Left ventricle myocardium superior (tissue), 1 donor: Measurements from ENCODE around the gene RHOB. TPM values are rescaled to one million over a fixed set of nuclear protein-coding genes. Genes with fewer than 3 reads are reported as not detected.
"Not testable (repeated sequence)": the region's sequence is repeated elsewhere in the genome, so short reads cannot be mapped to it uniquely, and the experiment has no call there.

Experiments used
- ATAC-seq: fragments of 200-7000 bp; cut with Tn5 transposase; one replicate; pipeline ENCODE4 v1.9.1; 2020; ENCODE audit warnings: mild to moderate bottlenecking, moderate library complexity
- DNase-seq: peaks from one replicate; pipeline ENCODE4 v3.0.0-alpha.2; 2020
- intact Hi-C: fragments of 100-400 bp; cut with micrococcal nuclease; formaldehyde crosslinking; loops from one replicate; pipeline ENCODE4 v1.11.0; 2022
- total RNA-seq: library from RNA; stranded (reverse); fragmentation: NEBNext Ultra II Directional; extraction: Animal tissue kit (Norgen Biotek cat#: 25700); gene quantifications from one replicate; pipeline ENCODE4 v1.2.1, GENCODE V29; 2021
- donor health status: DM: no; HTN: yes; CAD: no; lungs with severe emphysema.

RHOB gene
- total RNA-seq, 1 donor from 2014 or later = 182 TPM

- DNase-seq (no peak), ATAC-seq (no peak)
- intact Hi-C loops = no loop called here
Measured at GRCh38 chr2:20433946-20434553, 12.8 kb upstream of the RHOB start.

- no peak for ATAC-seq
- intact Hi-C loops = no loop called here
- DNase-seq = no peak
Measured at GRCh38 chr2:20434588-20435294, 12.1 kb upstream of the RHOB start.

GRCh38 chr2:20435456-20435855 lies 11.4 kb upstream of the RHOB start:
- intact Hi-C loops, ATAC-seq: not testable (repeated sequence)

GRCh38 chr2:20436716-20437470 lies 10.0 kb upstream of the RHOB start:
- ATAC-seq (no peak), DNase-seq (no peak)
- intact Hi-C loops = no loop called here

More at GRCh38 chr2:20435456-20435855, 11.4 kb upstream of the RHOB start:
- DNase-seq = not testable (repeated sequence)

- ATAC-seq (peak; percentile 70), DNase-seq (no peak)
Measured at GRCh38 chr2:20438334-20439192, 8.3 kb upstream of the RHOB start.

GRCh38 chr2:20439193-20439475 lies 7.7 kb upstream of the RHOB start:
- intact Hi-C loops = no loop called here
- DNase-seq (no peak), ATAC-seq (no peak)

More at GRCh38 chr2:20438334-20439192, 8.3 kb upstream of the RHOB start:
- intact Hi-C loops = no loop called here

GRCh38 chr2:20439503-20439902 lies 7.4 kb upstream of the RHOB start:
- ATAC-seq (peak; percentile 33), DNase-seq (no peak)
- intact Hi-C loops = no loop called here

- DNase-seq (no peak), ATAC-seq (no peak)
- intact Hi-C loops = no loop called here
Measured at GRCh38 chr2:20440001-20440560, 6.8 kb upstream of the RHOB start.

- no peak for ATAC-seq
- no peak for DNase-seq
- intact Hi-C loops = loop anchor here (2.0 kb wide), 1 partner anchor 193 kb away; no protein-coding TSS in a partner anchor
Measured at GRCh38 chr2:20443276-20443920, 3.5 kb upstream of the RHOB start.

- intact Hi-C loops = no loop called here
- DNase-seq = peak; percentile 52
Measured at GRCh38 chr2:20444101-20444992, 2.5 kb upstream of the RHOB start.

GRCh38 chr2:20444993-20445910 lies 1.6 kb upstream of the RHOB start:
- DNase-seq = no peak
- intact Hi-C loops = no loop called here
- no peak for ATAC-seq

More at GRCh38 chr2:20444101-20444992, 2.5 kb upstream of the RHOB start:
- no peak for ATAC-seq

- DNase-seq (peak; percentile 56), ATAC-seq (no peak)
- intact Hi-C loops = no loop called here
Measured at GRCh38 chr2:20446255-20446916, 488 bp upstream of the RHOB start.

- intact Hi-C loops = no loop called here
- DNase-seq (peak; percentile 70), ATAC-seq (peak; percentile 37)
Measured at GRCh38 chr2:20447437-20448245, 767 bp downstream of the RHOB start.

GRCh38 chr2:20448246-20448976 lies 1.5 kb downstream of the RHOB start:
- DNase-seq (peak; percentile 45), ATAC-seq (no peak)
- intact Hi-C loops = no loop called here

- ATAC-seq = no peak
- intact Hi-C loops = no loop called here
- DNase-seq = no peak
Measured at GRCh38 chr2:20448977-20449306, 2.1 kb downstream of the RHOB start.
